PFSK-1 (cell line): Measurements from ENCODE around the gene LAMA4.

Experiments used
- POLR2AphosphoS5 ChIP-seq: IDR thresholded peaks from 2 replicates; pipeline ENCODE4 v1.6.1; 2012; ENCODE audit warnings: low read depth, mild to moderate bottlenecking, control low read depth, low read length, moderate library complexity
- SIN3A ChIP-seq: IDR thresholded peaks from 2 replicates; pipeline ENCODE4 v1.6.1; 2012; ENCODE audit warnings: mild to moderate bottlenecking, low read length, moderate library complexity, borderline replicate concordance; ENCODE audit not compliant: insufficient read depth
- TAF1 ChIP-seq: IDR thresholded peaks from 2 replicates; pipeline ENCODE4 v1.6.1; 2012; ENCODE audit warnings: low read length, control low read depth, borderline replicate concordance; ENCODE audit not compliant: insufficient read depth
- TF ChIP-seq, protein P1 (sequence below), 2 experiments: IDR thresholded peaks; 2 replicates each; pipeline versions ENCODE4 v1.6.1 to v1.8.0; 2011 to 2012; ENCODE audit warnings: low read depth in 2 of 2, low read length in 2 of 2, control low read depth in 1 of 2, inconsistent platforms in 1 of 2, mild to moderate bottlenecking in 1 of 2, moderate library complexity in 1 of 2; ENCODE audit not compliant: insufficient read depth in 1 of 2

DNA sequence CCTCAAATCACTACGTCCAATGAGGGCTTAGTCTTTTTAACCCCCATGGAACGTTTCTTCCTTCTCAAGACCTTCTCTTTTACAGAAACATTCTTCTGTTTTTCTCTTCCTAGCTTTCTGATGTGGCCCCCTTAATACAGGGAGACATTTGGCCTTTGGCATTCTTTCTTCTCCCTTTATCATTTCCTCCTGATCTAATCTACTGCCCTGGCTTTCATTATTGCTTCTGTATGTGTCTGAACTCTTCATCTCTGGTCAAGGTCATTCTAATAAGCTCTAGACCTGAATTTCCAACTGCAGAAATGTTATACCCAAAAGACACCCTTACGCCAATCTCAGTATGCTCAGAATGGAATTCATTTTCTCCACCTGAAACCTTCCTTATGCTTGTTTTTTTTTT is 18.4 kb upstream of the LAMA4 start:
- TF ChIP-seq TAF1 (no peak), POLR2AphosphoS5 (no peak), SIN3A (no peak)
- TF ChIP-seq, protein P1, sequence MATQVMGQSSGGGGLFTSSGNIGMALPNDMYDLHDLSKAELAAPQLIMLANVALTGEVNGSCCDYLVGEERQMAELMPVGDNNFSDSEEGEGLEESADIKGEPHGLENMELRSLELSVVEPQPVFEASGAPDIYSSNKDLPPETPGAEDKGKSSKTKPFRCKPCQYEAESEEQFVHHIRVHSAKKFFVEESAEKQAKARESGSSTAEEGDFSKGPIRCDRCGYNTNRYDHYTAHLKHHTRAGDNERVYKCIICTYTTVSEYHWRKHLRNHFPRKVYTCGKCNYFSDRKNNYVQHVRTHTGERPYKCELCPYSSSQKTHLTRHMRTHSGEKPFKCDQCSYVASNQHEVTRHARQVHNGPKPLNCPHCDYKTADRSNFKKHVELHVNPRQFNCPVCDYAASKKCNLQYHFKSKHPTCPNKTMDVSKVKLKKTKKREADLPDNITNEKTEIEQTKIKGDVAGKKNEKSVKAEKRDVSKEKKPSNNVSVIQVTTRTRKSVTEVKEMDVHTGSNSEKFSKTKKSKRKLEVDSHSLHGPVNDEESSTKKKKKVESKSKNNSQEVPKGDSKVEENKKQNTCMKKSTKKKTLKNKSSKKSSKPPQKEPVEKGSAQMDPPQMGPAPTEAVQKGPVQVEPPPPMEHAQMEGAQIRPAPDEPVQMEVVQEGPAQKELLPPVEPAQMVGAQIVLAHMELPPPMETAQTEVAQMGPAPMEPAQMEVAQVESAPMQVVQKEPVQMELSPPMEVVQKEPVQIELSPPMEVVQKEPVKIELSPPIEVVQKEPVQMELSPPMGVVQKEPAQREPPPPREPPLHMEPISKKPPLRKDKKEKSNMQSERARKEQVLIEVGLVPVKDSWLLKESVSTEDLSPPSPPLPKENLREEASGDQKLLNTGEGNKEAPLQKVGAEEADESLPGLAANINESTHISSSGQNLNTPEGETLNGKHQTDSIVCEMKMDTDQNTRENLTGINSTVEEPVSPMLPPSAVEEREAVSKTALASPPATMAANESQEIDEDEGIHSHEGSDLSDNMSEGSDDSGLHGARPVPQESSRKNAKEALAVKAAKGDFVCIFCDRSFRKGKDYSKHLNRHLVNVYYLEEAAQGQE (IDR thresholded peaks at IDR 0.05; ENCODE audit: insufficient read depth in 1 of 2, low read depth in 2 of 2, low read length in 2 of 2): no peak
